Measurements from ENCODE around the gene GP5. TPM values are rescaled to one million over a fixed set of nuclear protein-coding genes. Genes with fewer than 3 reads are reported as not detected.

Gene GP5
- polyA plus RNA-seq, 1 of the 3 experiments (the other 2 are of a cell fraction) = 0.13 TPM

DNA sequence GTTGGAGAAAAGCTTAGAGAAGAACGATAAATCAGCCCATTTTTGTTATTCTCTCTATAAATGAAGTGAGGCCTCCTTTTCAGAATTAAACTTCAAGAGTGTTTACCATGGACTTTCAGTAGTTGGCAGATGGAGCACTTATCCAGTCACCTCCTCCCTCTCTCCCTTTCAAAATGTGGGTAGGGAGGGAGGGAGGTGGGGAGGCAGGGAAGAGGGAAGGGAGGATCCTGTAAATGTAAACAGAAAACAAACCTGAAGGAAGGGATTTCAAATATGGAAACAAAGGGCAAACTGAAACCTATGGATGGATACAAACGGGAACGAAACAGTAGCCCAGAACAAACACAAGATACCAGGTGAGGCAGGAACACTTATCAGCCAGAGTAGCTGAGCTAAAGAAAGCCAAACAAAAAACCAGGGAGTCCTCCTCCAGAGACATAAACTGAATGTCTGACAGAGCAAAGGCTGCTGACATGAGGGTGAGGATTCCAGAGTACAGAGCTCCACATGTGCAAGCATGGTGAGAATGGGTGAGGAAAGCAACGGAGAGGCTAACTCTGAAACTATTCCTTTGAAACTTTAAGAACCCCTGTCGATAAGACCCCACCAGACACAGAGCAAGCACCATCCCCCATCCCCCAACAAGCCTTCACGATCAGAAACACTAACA, 41.0 kb upstream of the GP5 start:
- no peaks in the 10 kb centered on the region for H3K27me3 ChIP-seq (ENCODE audit: insufficient read depth)
- H2AFZ ChIP-seq (ENCODE audit: low read depth) = no peak overlapping the region
- H3K4me1 ChIP-seq (ENCODE audit: control insufficient read depth in 1 of 2, insufficient read depth in 2 of 2, low read depth in 1 of 2, low read length in 1 of 2) = no peaks in the 10 kb centered on the region; a peak in 1 of 4 replicates
- no peak overlapping the region for H3K9ac ChIP-seq
- no peak overlapping the region for H3K4me3 ChIP-seq (ENCODE audit: low read depth in 2 of 2, low read length in 1 of 2)
- DNase-seq = no peak
- WGBS (ENCODE audit: low lambda C conversion rate) = 91% methylated on average over 6 of the region's 6 CpGs
- no peaks in the 10 kb centered on the region for H4K20me1 ChIP-seq (ENCODE audit: insufficient read depth)
- peaks cover 28% of the 10 kb centered on the region for H3F3A ChIP-seq (replicated peaks; ENCODE audit: insufficient read depth)
- ChIA-PET CTCF (interaction anchor here (2.4 kb wide), 1 partner anchor 10 kb away, joined by 9 read pairs; no protein-coding TSS in a partner anchor), POLR2A (no interaction called here)
- H3K9me2 ChIP-seq = no peaks in the 10 kb centered on the region
- no peaks in the 10 kb centered on the region for H3K9me3 ChIP-seq
- TF ChIP-seq JUND (IDR thresholded peaks at IDR 0.05) (no peak), RAD21 (IDR thresholded peaks at IDR 0.05; ENCODE audit: low read length) (no peak), SMC3 (IDR thresholded peaks at IDR 0.05; ENCODE audit: low read depth, low read length) (no peak), EZH2phosphoT487 (IDR thresholded peaks at IDR 0.05; ENCODE audit: borderline replicate concordance, low read depth) (no peak), RCOR1 (IDR thresholded peaks at IDR 0.05; ENCODE audit: low read length) (no peak), MEF2A (IDR thresholded peaks at IDR 0.05; ENCODE audit: borderline replicate concordance, low read depth) (no peak), TAF1 (IDR thresholded peaks at IDR 0.05; ENCODE audit: borderline replicate concordance, low read depth, low read length) (no peak), NRF1 (IDR thresholded peaks at IDR 0.05; ENCODE audit: low read depth, low read length) (no peak), FOSL2 (IDR thresholded peaks at IDR 0.05; ENCODE audit: borderline replicate concordance, low read depth) (no peak), ELF1 (IDR thresholded peaks at IDR 0.05) (no peak), EP300 (IDR thresholded peaks at IDR 0.05; ENCODE audit: borderline replicate concordance in 1 of 2, low read depth in 1 of 2, low read length in 1 of 2) (no peak)
- TF ChIP-seq, protein P1, sequence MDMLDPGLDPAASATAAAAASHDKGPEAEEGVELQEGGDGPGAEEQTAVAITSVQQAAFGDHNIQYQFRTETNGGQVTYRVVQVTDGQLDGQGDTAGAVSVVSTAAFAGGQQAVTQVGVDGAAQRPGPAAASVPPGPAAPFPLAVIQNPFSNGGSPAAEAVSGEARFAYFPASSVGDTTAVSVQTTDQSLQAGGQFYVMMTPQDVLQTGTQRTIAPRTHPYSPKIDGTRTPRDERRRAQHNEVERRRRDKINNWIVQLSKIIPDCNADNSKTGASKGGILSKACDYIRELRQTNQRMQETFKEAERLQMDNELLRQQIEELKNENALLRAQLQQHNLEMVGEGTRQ (IDR thresholded peaks at IDR 0.05; ENCODE audit: borderline replicate concordance, low read depth, low read length) = no peak
- TF ChIP-seq, protein P2, sequence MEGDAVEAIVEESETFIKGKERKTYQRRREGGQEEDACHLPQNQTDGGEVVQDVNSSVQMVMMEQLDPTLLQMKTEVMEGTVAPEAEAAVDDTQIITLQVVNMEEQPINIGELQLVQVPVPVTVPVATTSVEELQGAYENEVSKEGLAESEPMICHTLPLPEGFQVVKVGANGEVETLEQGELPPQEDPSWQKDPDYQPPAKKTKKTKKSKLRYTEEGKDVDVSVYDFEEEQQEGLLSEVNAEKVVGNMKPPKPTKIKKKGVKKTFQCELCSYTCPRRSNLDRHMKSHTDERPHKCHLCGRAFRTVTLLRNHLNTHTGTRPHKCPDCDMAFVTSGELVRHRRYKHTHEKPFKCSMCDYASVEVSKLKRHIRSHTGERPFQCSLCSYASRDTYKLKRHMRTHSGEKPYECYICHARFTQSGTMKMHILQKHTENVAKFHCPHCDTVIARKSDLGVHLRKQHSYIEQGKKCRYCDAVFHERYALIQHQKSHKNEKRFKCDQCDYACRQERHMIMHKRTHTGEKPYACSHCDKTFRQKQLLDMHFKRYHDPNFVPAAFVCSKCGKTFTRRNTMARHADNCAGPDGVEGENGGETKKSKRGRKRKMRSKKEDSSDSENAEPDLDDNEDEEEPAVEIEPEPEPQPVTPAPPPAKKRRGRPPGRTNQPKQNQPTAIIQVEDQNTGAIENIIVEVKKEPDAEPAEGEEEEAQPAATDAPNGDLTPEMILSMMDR (IDR thresholded peaks at IDR 0.05) = no peak
- TF ChIP-seq, protein P3, sequence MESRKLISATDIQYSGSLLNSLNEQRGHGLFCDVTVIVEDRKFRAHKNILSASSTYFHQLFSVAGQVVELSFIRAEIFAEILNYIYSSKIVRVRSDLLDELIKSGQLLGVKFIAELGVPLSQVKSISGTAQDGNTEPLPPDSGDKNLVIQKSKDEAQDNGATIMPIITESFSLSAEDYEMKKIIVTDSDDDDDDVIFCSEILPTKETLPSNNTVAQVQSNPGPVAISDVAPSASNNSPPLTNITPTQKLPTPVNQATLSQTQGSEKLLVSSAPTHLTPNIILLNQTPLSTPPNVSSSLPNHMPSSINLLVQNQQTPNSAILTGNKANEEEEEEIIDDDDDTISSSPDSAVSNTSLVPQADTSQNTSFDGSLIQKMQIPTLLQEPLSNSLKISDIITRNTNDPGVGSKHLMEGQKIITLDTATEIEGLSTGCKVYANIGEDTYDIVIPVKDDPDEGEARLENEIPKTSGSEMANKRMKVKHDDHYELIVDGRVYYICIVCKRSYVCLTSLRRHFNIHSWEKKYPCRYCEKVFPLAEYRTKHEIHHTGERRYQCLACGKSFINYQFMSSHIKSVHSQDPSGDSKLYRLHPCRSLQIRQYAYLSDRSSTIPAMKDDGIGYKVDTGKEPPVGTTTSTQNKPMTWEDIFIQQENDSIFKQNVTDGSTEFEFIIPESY (IDR thresholded peaks at IDR 0.05; ENCODE audit: borderline replicate concordance, low read depth) = no peak
- no peak overlapping the region for H3K4me2 ChIP-seq
- peaks cover 85 to 86% of the 10 kb centered on the region in 2 experiments for H3K36me3 ChIP-seq (replicated peaks in 1 of 2; ENCODE audit: control insufficient read depth in 1 of 2, insufficient read depth in 2 of 2, low read length in 1 of 2)
- H3K79me2 ChIP-seq (ENCODE audit: insufficient read depth) = peaks cover 63% of the 10 kb centered on the region
- no peak overlapping the region for H3K27ac ChIP-seq (ENCODE audit: low read depth in 2 of 2, low read length in 1 of 2)
